Upper lobe of right lung (tissue), 1 donor: ENCODE data around the gene CHD9NB. TPM values are rescaled to one million over a fixed set of nuclear protein-coding genes. Genes with fewer than 3 reads are reported as not detected.
"Not testable (repeated sequence)": the region's sequence is repeated elsewhere in the genome, so short reads cannot be mapped to it uniquely, and the experiment has no call there.

ENCODE experiments used
- ATAC-seq: fragments of 200-7000 bp; cut with Tn5 transposase; one replicate; pipeline ENCODE4 v1.9.1; 2020; ENCODE audit warnings: mild to moderate bottlenecking, moderate library complexity
- DNase-seq: peaks from one replicate; pipeline ENCODE4 v3.0.0-alpha.2; 2020
- H3K27ac ChIP-seq: fragments of 200-600 bp; one replicate; pipeline ENCODE4 v1.8.0; 2022
- H3K27me3 ChIP-seq: fragments of 200-600 bp; one replicate; pipeline ENCODE4 v1.8.0; 2022; ENCODE audit warnings: mild to moderate bottlenecking
- H3K36me3 ChIP-seq: fragments of 200-600 bp; one replicate; pipeline ENCODE4 v1.8.0; 2022
- H3K4me1 ChIP-seq: fragments of 200-600 bp; one replicate; pipeline ENCODE4 v1.8.0; 2022
- H3K4me3 ChIP-seq: fragments of 200-600 bp; one replicate; pipeline ENCODE4 v1.8.0; 2022; ENCODE audit warnings: mild to moderate bottlenecking
- H3K9me3 ChIP-seq: fragments of 200-600 bp; one replicate; pipeline ENCODE4 v1.8.0; 2022
- intact Hi-C: fragments of 100-400 bp; cut with DNase I; formaldehyde crosslinking; loops from one replicate; pipeline ENCODE4 v1.11.0; 2022
- total RNA-seq: library from RNA; stranded (reverse); fragmentation: NEBNext Ultra II Directional; extraction: Animal tissue kit (Norgen Biotek cat#: 25700); gene quantifications from one replicate; pipeline ENCODE4 v1.2.1, GENCODE V29; 2021
- TF ChIP-seq, protein P1 (sequence below): fragments of 200-600 bp; IDR thresholded peaks from one replicate; pipeline ENCODE4 v1.8.0; 2022; ENCODE audit warnings: antibody characterized with exemption
- donor health status: DM: no; HTN: yes; CAD: no; lungs with severe emphysema.

Gene CHD9NB
- total RNA-seq, 1 donor from 2014 or later, result 1.1 TPM

DNA sequence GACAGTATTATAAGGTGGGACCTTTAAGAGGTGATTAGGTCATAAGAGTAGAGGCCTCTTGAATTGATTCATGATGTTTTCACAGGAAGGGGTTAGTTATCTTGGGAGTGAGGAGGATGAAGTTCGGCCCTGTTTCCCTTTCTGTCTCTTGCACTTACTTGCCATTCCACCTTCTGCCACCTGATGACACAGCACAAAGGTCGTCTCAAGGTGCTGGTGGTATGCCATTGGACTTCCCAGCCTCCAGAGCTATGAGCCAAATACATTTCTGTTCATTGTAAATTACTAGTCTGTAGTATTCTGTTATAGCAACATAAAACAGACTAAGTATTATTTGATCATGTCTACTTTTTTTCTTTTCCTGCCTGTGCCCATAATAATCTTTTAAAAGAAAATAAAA is 25.6 kb upstream of the CHD9NB start:
- H3K27ac ChIP-seq, result no peak overlapping the region
- intact Hi-C loops, result no loop called here
- TF ChIP-seq, protein P1, sequence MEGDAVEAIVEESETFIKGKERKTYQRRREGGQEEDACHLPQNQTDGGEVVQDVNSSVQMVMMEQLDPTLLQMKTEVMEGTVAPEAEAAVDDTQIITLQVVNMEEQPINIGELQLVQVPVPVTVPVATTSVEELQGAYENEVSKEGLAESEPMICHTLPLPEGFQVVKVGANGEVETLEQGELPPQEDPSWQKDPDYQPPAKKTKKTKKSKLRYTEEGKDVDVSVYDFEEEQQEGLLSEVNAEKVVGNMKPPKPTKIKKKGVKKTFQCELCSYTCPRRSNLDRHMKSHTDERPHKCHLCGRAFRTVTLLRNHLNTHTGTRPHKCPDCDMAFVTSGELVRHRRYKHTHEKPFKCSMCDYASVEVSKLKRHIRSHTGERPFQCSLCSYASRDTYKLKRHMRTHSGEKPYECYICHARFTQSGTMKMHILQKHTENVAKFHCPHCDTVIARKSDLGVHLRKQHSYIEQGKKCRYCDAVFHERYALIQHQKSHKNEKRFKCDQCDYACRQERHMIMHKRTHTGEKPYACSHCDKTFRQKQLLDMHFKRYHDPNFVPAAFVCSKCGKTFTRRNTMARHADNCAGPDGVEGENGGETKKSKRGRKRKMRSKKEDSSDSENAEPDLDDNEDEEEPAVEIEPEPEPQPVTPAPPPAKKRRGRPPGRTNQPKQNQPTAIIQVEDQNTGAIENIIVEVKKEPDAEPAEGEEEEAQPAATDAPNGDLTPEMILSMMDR, result no peak
- H3K36me3 ChIP-seq, result no peaks in the 10 kb centered on the region
- H3K4me1 ChIP-seq, result peaks cover 29% of the 10 kb centered on the region
- H3K27me3 ChIP-seq, result no peaks in the 10 kb centered on the region
- no peaks in the 10 kb centered on the region for H3K9me3 ChIP-seq
- ATAC-seq (no peak), DNase-seq (no peak)
- H3K4me3 ChIP-seq, result no peak overlapping the region

DNA sequence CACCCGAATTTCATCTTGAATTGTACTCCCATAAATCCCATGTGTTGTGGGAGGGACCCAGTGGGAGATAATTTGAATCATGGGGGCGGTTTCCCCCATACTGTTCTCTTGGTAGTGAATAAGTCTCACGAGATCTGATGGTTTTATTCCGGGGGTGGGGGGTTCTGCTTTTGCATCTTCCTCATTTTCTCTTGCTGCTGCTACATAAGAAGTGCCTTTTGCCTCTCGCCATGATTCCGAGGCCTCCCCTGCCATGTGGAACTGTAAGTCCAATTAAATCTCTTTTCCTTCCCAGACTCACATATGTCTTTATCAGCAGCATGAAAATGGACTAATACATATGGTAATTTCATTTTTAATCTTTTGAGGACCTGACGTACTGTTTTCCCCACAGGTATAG is 22.8 kb upstream of the CHD9NB start:
- intact Hi-C loops, DNase-seq, H3K36me3 ChIP-seq, H3K27ac ChIP-seq, H3K27me3 ChIP-seq, H3K9me3 ChIP-seq, H3K4me3 ChIP-seq: not testable (repeated sequence)
- H3K4me1 ChIP-seq, result peaks cover 33% of the 10 kb centered on the region
- ATAC-seq, result peak; percentile 43

DNA sequence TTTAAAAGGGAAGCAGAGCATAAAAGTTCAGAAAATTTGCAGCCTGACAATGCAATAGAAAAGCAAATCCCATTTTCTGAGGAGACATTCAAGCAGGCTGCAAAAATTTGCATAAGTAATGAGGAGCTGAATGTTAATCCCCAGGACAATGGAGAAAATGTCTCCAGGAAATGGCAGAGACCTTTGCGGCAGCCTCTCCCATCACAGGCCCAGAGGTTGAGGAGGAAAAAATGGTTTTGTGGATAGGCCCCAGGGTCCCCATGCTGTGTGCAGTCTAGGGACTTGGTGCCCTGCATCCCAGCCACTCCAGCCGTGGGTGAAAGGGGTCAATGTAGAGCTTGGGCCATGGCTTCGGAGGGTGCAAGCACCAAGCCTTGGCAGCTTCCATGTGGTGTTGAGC is 21.6 kb upstream of the CHD9NB start:
- not testable (repeated sequence) for DNase-seq

DNA sequence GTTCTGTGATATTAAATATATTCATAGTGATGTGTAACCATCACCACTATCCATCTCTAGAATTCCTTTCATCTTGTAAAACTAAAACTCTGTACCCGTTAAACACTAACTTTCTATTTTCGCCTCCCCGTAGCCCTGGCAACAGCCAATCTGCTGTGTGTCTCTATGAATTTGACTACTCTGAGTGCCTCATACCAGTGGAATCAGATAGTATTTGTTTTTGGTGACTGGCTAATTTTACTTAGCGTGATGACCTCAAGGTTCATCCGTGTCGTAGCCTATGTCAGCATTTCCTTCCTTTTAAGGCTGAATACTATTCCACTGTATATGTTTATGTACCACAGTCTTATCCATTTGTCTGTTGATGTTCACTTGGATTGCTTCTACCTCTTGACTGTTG is 20.3 kb upstream of the CHD9NB start:
- TF ChIP-seq, protein P1, result no peak
- no peaks in the 10 kb centered on the region for H3K9me3 ChIP-seq
- peak overlapping the region; percentile 78 for H3K27ac ChIP-seq
- no peaks in the 10 kb centered on the region for H3K27me3 ChIP-seq
- peaks cover 37% of the 10 kb centered on the region for H3K4me1 ChIP-seq
- intact Hi-C loops, result no loop called here
- H3K36me3 ChIP-seq, result no peaks in the 10 kb centered on the region
- DNase-seq (no peak), ATAC-seq (no peak)
- no peak overlapping the region for H3K4me3 ChIP-seq

More for the DNA sequence above, 21.6 kb upstream of the CHD9NB start:
- H3K9me3 ChIP-seq, H3K27ac ChIP-seq, intact Hi-C loops, H3K4me3 ChIP-seq, ATAC-seq, H3K36me3 ChIP-seq, H3K27me3 ChIP-seq: not testable (repeated sequence)
- peaks cover 27% of the 10 kb centered on the region for H3K4me1 ChIP-seq

DNA sequence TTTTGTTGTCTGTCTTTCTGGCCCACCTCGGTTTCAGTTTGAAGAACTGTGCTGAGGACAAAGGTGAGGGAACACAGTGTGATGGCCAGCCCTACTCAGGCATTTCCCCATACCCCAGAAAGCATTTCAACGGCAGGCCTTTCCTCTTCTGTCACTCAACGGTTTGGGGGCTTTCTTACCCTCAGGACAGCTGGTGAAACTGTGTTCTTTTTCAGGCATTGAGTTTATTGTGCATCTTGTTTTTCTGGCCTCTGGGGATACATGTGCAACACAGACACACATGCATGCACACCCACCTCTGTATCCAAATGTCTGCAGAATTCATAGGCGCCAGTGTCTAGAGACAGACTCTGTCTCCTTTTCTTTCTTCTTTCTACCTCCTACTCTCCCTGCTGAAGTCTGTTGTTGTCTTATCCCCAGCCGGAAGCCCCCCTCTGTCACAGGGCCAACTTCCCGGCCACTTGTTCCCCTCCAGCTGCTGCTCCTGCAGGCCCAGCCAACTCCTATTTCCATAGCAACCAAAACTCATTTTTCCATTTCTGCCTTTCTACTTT is 19.1 kb upstream of the CHD9NB start:
- Histone ChIP-seq H3K4me1 (peaks cover 37% of the 10 kb centered on the region), H3K27me3 (no peaks in the 10 kb centered on the region), H3K27ac (peak overlapping the region; percentile 78), H3K4me3 (no peak overlapping the region), H3K36me3 (no peaks in the 10 kb centered on the region), H3K9me3 (no peaks in the 10 kb centered on the region)
- intact Hi-C loops, result no loop called here
- DNase-seq (peak; percentile 71), ATAC-seq (peak; percentile 63)
- TF ChIP-seq, protein P1, result no peak

DNA sequence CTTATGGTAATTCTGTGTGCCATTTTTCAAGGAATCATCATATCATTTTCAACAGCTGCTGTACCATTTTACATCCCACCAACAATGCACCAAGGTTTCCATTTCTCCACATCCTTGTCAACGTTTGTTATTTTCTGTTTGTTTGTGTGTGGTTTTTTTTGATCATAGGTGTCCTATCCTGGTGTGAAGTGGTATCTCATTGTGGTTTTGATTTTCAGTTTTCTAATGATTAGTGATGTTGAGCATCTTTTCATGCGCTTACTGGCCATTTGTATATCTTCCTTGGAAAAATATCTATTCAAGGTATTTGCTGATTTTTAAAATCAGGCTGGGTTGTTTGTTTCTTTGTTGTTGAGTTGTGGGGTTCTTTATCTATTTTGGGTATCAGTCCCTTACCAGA is 17.1 kb upstream of the CHD9NB start:
- H3K36me3 ChIP-seq, result no peaks in the 10 kb centered on the region
- no peaks in the 10 kb centered on the region for H3K27me3 ChIP-seq
- intact Hi-C loops, result no loop called here
- H3K4me1 ChIP-seq, result peaks cover 48% of the 10 kb centered on the region
- TF ChIP-seq, protein P1, result no peak
- H3K4me3 ChIP-seq, result no peak overlapping the region
- H3K27ac ChIP-seq, result no peak overlapping the region
- ATAC-seq (no peak), DNase-seq (no peak)
- H3K9me3 ChIP-seq, result no peaks in the 10 kb centered on the region

DNA sequence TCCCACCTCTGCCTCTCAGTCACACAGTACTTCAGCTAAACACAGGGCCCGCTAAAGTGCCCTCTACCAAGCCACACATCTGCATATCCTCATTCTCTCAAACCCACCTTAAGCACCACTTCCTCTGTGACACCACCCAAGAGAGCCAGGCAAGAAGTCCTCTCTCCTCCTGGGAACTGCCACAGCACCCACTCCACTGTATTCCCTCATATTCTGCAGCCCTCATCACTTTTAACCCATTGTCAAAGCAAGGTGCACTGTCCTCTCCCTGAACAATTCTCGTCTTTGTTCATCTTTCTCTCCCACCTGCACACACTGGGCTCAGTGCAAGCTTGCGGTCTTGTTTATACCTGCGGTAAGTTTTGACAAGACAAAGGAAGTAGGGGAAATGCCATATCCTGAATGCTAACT is 15.7 kb upstream of the CHD9NB start:
- Histone ChIP-seq H3K27me3 (no peaks in the 10 kb centered on the region), H3K9me3 (no peaks in the 10 kb centered on the region), H3K4me1 (peaks cover 50% of the 10 kb centered on the region), H3K27ac (no peak overlapping the region), H3K4me3 (no peak overlapping the region), H3K36me3 (no peaks in the 10 kb centered on the region)
- DNase-seq, result no peak
- intact Hi-C loops, result no loop called here
- TF ChIP-seq, protein P1, result no peak
- ATAC-seq, result peak; percentile 48
